NCI-H526 treated with DMSO at 0.1 percent for 48 hours (cell line): ENCODE results near the gene LSG1.
A peak's percentile ranks its signal among the peaks of the same experiment; 100 is the strongest.

ENCODE experiments used
- DNase-seq: peaks from one replicate; lab custom pipeline; 2025; lab: John Stamatoyannopoulos, UW

LSG1 gene

GRCh38 chr3:194671900-194672808, at the start of gene LSG1:
TSS of gene LSG1 (minus strand) at chr3:194672191. CDS start at chr3:194672162, 29 bp downstream.
- DNase-seq: peak; percentile 88

GRCh38 chr3:194720048-194720447, 48.1 kb upstream of the LSG1 start:
- no peak for DNase-seq

GRCh38 chr3:194718079-194718478, 46.1 kb upstream of the LSG1 start:
- no peak for DNase-seq

- no peak for DNase-seq
Measured at GRCh38 chr3:194715022-194715800, 43.2 kb upstream of the LSG1 start.

- no peak for DNase-seq
Measured at GRCh38 chr3:194714564-194714963, 42.6 kb upstream of the LSG1 start.

- DNase-seq: no peak
Measured at GRCh38 chr3:194714137-194714455, 42.1 kb upstream of the LSG1 start.

GRCh38 chr3:194713299-194714136, 41.5 kb upstream of the LSG1 start:
- DNase-seq: no peak

- no peak for DNase-seq
Measured at GRCh38 chr3:194711913-194712312, 39.9 kb upstream of the LSG1 start.

GRCh38 chr3:194711286-194711685, 39.3 kb upstream of the LSG1 start:
- DNase-seq: no peak

- no peak for DNase-seq
Measured at GRCh38 chr3:194707147-194707540, 35.2 kb upstream of the LSG1 start.

GRCh38 chr3:194705761-194706160, 33.8 kb upstream of the LSG1 start:
- no peak for DNase-seq

GRCh38 chr3:194705227-194705626, 33.2 kb upstream of the LSG1 start:
- DNase-seq: no peak

GRCh38 chr3:194702545-194702944, 30.6 kb upstream of the LSG1 start:
- DNase-seq: no peak

GRCh38 chr3:194696702-194697101, 24.7 kb upstream of the LSG1 start:
- DNase-seq: no peak

- DNase-seq: peak; percentile 80
Measured at GRCh38 chr3:194691481-194692283, 19.7 kb upstream of the LSG1 start.

- no peak for DNase-seq
Measured at GRCh38 chr3:194690501-194691372, 18.7 kb upstream of the LSG1 start.

- DNase-seq: no peak
Measured at GRCh38 chr3:194689493-194689944, 17.5 kb upstream of the LSG1 start.

GRCh38 chr3:194688946-194689345, 17.0 kb upstream of the LSG1 start:
- no peak for DNase-seq

- no peak for DNase-seq
Measured at GRCh38 chr3:194688200-194688740, 16.3 kb upstream of the LSG1 start.

- no peak for DNase-seq
Measured at GRCh38 chr3:194687638-194688199, 15.7 kb upstream of the LSG1 start.
